Small intestine (tissue), 7 donors: ENCODE measurements around the gene NME2. TPM values are rescaled to one million over a fixed set of nuclear protein-coding genes. Genes with fewer than 3 reads are reported as not detected.
A peak's percentile ranks its signal among the peaks of the same experiment; 100 is the strongest.

Experiments used
- DNase-seq, 2 donors: peaks; one replicate each; pipeline versions ENCODE4 v3.0.0 to v3.0.0-alpha.2; 2013
- FAIRE-seq: peaks from 2 replicates; lab custom pipeline; 2012; peaks lifted over from hg19 to GRCh38; lab: Jason Lieb, UNC
- H3K27ac ChIP-seq, 3 donors: one replicate each; pipeline ENCODE4 v1.5.1; 2013; ENCODE audit warnings: low read length in 2 of 3, mild to moderate bottlenecking in 2 of 3, control low read depth in 1 of 3, inconsistent platforms in 1 of 3, low read depth in 1 of 3, moderate library complexity in 1 of 3
- H3K27me3 ChIP-seq, 3 donors: one replicate each; pipeline ENCODE4 v1.6.1; 2013; ENCODE audit warnings: low read length in 3 of 3, inconsistent platforms in 1 of 3; ENCODE audit not compliant: control insufficient read depth in 3 of 3, insufficient read depth in 3 of 3
- H3K36me3 ChIP-seq, 3 donors: one replicate each; pipeline ENCODE4 v1.6.1; 2013; ENCODE audit warnings: low read length in 3 of 3, inconsistent platforms in 1 of 3, low read depth in 1 of 3, mild to moderate bottlenecking in 1 of 3, moderate library complexity in 1 of 3; ENCODE audit not compliant: control insufficient read depth in 3 of 3, insufficient read depth in 2 of 3
- H3K4me1 ChIP-seq, 3 donors: one replicate each; pipeline ENCODE4 v1.6.1; 2013; ENCODE audit warnings: low read length in 2 of 3, inconsistent platforms in 1 of 3, low read depth in 1 of 3, mild to moderate bottlenecking in 1 of 3, moderate library complexity in 1 of 3; ENCODE audit not compliant: control insufficient read depth in 3 of 3, insufficient read depth in 2 of 3
- H3K4me3 ChIP-seq, 3 donors: one replicate each; pipeline ENCODE4 v1.5.1; 2013; ENCODE audit warnings: low read length in 3 of 3, control low read depth in 1 of 3, inconsistent platforms in 1 of 3, low read depth in 1 of 3, mild to moderate bottlenecking in 1 of 3, moderate library complexity in 1 of 3
- H3K9me3 ChIP-seq, 2 donors: one replicate each; pipeline ENCODE4 v1.6.1; 2013; ENCODE audit warnings: low read depth in 1 of 2, low read length in 1 of 2; ENCODE audit not compliant: control insufficient read depth in 2 of 2, insufficient read depth in 1 of 2
- WGBS, 3 donors: extraction: QIAGEN DNeasy Blood & Tissue Kit; methylation state at CpG; one replicate each; pipeline ENCODE4 v1.1.7; 2013; 5-methylcytosine and 5-hydroxymethylcytosine counted together
- polyA plus RNA-seq, 4 donors: library from polyadenylated mRNA; stranded (reverse) in 3 of 4; unstranded in 1 of 4; fragments of 200-250 nt in 3 of 4; fragments of 120-200 nt in 1 of 4; gene quantifications; one replicate each; pipeline versions ENCODE4 v1.2.1 to v1.2.3, GENCODE V29; 2013
- donor health status: healthy with polysubstance abuse.
- donor health status: control.
- donor health status: control.
- donor health status: Bipolar disorder and iron deficiency.
- donor health status: healthy.

The NME2 gene
- polyA plus RNA-seq, 4 donors: 336 to 992 (median 467) TPM

DNA sequence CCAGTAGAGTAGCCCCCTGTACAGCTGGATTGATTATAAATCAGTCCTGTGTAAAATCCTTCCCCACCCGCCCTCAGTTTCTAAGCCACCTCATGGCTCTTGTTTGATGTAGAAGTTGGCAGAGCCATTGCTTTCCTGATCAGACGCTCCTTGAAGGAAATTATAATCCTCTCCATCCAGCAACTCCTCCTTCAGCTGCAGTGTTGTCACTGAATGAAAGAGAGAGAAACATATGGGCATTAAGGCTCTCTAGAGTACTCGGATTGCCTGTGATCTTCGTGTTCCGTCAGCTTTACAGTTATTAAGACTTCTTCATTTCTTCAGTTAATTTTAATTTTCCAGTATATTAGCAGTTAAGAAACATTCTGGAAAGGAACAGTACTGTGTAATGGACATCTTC is 14.3 kb downstream of the NME2 start:
- FAIRE-seq: no peak
- 82 to 87% (median 84%) methylated on average over 5 of the region's 5 CpGs for WGBS, 3 donors

DNA sequence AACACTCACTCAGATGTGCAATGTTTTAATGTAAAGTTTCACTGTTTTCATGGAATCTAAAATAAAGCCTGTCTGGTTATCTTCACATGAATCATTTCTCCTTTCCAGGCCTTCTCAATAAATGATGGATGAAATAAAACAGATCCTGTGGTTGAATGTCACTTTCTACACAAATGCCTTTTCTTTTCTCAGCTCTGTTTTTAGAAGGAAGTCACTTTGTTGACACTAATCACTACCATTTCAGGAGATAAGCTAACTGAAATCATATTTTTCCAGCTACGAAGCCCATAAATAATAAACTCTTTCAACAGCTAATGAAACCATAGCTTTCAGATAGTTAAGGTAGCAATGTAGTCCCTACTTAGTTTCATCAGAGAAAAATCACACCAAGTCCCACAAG is 17.9 kb downstream of the NME2 start:
- DNase-seq (no peak), FAIRE-seq (no peak)
- Histone ChIP-seq H3K36me3 (peaks cover 4 to 33% (median 5%) of the 10 kb centered on the region in 3 donors), H3K27ac (no peak overlapping the region), H3K27me3 (no peaks in the 10 kb centered on the region), H3K4me1 (peaks cover 0 to 3% (median 0%) of the 10 kb centered on the region in 3 donors), H3K9me3 (no peaks in the 10 kb centered on the region), H3K4me3 (no peak overlapping the region)
- WGBS, 3 donors: 52 to 63% (median 60%) methylated on average over 1 of the region's 1 CpG

More for the DNA sequence above, 14.3 kb downstream of the NME2 start:
- Histone ChIP-seq H3K4me1 (peaks cover 0 to 3% (median 0%) of the 10 kb centered on the region in 3 donors), H3K9me3 (no peaks in the 10 kb centered on the region), H3K36me3 (peaks cover 4 to 25% (median 5%) of the 10 kb centered on the region in 3 donors), H3K27me3 (no peaks in the 10 kb centered on the region), H3K27ac (no peak overlapping the region), H3K4me3 (no peak overlapping the region)
- DNase-seq: no peak

DNA sequence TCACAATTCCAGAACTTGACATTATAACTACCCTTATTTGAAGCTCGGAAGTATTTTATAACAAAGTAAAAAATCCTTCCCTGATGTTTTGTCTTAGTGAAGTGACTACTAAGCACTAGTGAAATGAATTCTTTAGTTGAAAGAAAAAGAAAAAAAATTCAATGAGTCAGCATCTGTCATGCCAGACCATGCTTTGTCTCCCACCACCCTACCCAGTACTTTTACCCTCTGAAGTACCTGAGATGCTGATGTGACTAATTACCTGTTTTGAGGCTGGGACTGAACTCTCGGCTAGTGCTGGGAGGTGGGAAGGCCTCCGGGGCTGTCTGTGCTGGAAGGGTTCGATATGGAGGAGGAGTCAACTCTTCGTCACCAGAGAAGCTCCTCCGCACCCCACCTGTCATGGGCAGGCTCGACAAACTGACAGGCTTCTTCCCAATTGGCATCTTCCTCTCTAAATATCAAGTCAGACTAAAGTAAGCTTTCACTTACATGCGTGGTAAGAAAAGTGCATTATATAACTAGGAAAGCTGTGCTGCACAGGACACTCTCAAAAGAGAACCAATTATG is 19.6 kb downstream of the NME2 start:
- no peaks in the 10 kb centered on the region for H3K9me3 ChIP-seq
- H3K27me3 ChIP-seq: no peaks in the 10 kb centered on the region
- H3K27ac ChIP-seq: no peak overlapping the region
- H3K4me1 ChIP-seq: peaks cover 0 to 3% (median 0%) of the 10 kb centered on the region in 3 donors
- FAIRE-seq (no peak), DNase-seq (no peak)
- no peak overlapping the region for H3K4me3 ChIP-seq
- peaks cover 4 to 42% (median 5%) of the 10 kb centered on the region in 3 donors for H3K36me3 ChIP-seq
- WGBS, 3 donors: 94 to 96% (median 95%) methylated on average over 8 of the region's 8 CpGs

DNA sequence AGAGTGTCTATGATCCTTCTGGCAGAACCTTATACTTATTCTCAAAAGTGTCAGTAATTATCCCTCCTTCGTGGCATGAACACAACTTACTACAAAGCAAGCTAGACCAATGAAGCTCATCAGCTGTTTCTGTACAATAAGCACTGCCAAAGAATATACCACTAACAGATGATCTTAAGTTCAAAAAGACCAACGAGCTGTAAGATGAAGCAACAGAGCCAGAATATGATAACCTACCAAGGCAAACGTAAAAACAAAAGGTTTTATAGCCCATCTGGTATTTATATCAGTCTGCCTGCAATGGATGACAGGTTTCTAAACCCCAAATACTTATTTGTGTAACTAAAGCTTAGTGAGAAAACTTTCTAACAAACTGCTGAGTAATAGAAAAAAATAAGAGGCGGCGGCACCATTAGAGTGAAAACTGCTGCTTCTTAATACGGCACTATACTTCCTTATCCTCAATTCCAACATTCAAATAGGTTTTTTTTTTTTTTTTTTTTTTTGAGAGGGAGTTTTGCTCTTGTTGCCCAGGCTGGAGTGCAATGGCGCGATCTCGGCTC is 22.1 kb downstream of the NME2 start:
- DNase-seq: no peak
- Histone ChIP-seq H3K9me3 (no peaks in the 10 kb centered on the region), H3K4me1 (peaks cover 0 to 3% (median 0%) of the 10 kb centered on the region in 3 donors), H3K4me3 (no peak overlapping the region), H3K27me3 (no peaks in the 10 kb centered on the region), H3K36me3 (peaks cover 0 to 28% (median 5%) of the 10 kb centered on the region in 3 donors), H3K27ac (no peak overlapping the region)
- 81 to 87% (median 86%) methylated on average over 9 of the region's 9 CpGs for WGBS, 3 donors
- no peak for FAIRE-seq

DNA sequence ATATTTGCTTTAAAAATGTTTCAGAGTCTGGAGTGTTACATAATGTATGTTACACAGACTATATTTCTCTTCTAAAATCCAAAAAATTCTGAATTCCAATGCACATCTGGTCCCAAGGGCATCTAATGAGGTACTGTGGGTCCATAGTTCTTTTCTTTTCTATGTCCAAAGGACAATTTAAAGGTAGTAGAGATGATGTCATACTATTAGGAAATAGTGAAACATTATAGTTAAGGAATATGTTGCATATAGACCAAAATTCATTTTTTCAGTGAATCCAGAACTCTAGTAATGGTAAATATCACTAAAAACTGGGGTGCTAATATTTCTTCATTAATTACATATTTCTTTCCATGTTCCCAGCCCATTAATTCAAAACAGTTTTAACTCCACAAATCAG is 23.0 kb downstream of the NME2 start:
- peak overlapping the region in 1 of 3 donors; percentile 9 for H3K27ac ChIP-seq
- no peak for DNase-seq
- H3K9me3 ChIP-seq: no peaks in the 10 kb centered on the region
- FAIRE-seq: no peak
- peaks cover 0 to 3% (median 0%) of the 10 kb centered on the region in 3 donors for H3K4me1 ChIP-seq
- H3K4me3 ChIP-seq: no peak overlapping the region
- H3K27me3 ChIP-seq: no peaks in the 10 kb centered on the region
- peaks cover 0 to 34% (median 5%) of the 10 kb centered on the region in 3 donors for H3K36me3 ChIP-seq

DNA sequence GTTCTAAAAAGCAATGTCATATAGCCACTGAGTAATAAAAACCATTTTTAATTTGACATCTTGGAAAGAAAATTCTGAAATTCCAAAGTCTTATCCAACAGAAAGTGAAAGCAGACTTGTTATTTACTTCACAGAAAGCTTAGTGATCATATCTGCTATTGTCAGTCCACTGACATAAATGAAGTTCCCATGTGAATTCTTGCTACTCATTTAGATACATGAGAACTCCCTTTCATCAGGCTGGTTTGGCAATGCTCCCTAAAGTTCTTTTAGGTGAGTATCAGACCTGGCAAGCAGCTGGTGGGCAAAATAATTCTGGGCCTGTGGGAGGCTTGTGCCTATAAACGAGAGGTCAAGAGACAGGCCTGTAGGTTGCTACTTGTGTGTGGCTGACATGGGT is 23.4 kb downstream of the NME2 start:
- Histone ChIP-seq H3K9me3 (no peaks in the 10 kb centered on the region), H3K4me1 (no peaks in the 10 kb centered on the region), H3K36me3 (peaks cover 0 to 39% (median 5%) of the 10 kb centered on the region in 3 donors), H3K27ac (peak overlapping the region in 1 of 3 donors; percentile 9), H3K4me3 (no peak overlapping the region), H3K27me3 (no peaks in the 10 kb centered on the region)
- WGBS, 3 donors: 63 to 77% (median 75%) methylated on average over 1 of the region's 1 CpG
- DNase-seq (peak; percentile 11 to 19), FAIRE-seq (no peak)

DNA sequence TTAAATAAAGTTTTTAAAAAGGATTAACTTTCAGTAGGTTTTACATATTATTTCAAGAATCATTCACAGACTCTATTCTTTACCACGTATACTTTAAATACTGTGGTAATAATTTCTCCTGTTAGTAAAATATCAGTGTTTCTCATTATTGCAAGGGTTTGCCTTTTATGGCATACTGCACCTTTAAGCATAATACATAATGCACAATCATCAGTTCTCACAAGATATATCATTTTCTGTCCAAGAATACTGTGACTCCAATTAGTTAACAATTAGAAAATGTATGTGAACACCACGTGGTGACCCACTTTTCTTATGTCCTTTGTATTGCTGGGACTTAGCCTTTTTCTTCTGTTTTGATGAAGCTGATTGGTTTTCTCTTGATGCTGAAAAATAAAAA is 25.7 kb downstream of the NME2 start:
- Histone ChIP-seq H3K27ac (no peak overlapping the region), H3K4me1 (no peaks in the 10 kb centered on the region), H3K9me3 (no peaks in the 10 kb centered on the region), H3K27me3 (no peaks in the 10 kb centered on the region), H3K4me3 (no peak overlapping the region), H3K36me3 (peaks cover 5 to 41% (median 7%) of the 10 kb centered on the region in 3 donors)
- DNase-seq (no peak), FAIRE-seq (no peak)
- WGBS, 3 donors: 81 to 89% (median 88%) methylated on average over 2 of the region's 2 CpGs

DNA sequence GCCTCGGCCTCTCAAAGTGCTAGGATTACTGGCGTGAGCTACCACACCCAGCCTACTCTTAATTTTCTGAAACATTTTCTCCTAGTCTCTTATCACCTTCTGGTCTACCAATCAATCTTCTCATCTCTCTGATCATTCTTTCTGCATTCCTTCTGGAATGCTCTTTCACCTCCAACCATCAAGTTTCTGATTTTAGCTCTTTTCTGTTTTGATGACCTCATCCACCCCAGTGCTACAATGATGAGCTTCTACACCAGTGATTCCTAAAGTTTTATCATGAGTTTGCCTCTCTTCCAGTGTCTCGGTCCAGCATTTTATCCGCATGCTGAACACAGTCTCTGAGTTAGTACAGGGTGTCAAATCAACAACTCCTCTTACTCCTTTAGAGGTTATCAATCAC is 31.5 kb downstream of the NME2 start:
- no peak for FAIRE-seq
- Histone ChIP-seq H3K36me3 (peaks cover 5 to 53% (median 13%) of the 10 kb centered on the region in 3 donors), H3K4me1 (no peaks in the 10 kb centered on the region), H3K4me3 (no peak overlapping the region), H3K9me3 (no peaks in the 10 kb centered on the region), H3K27me3 (no peaks in the 10 kb centered on the region), H3K27ac (no peak overlapping the region)
- WGBS, 3 donors: 93 to 98% (median 96%) methylated on average over 4 of the region's 4 CpGs
- no peak for DNase-seq
